ENCODE measurements around the gene FUBP1.
"Not testable (repeated sequence)": the region's sequence is repeated elsewhere in the genome, so short reads cannot be mapped to it uniquely, and the experiment has no call there.

Gene FUBP1

DNA sequence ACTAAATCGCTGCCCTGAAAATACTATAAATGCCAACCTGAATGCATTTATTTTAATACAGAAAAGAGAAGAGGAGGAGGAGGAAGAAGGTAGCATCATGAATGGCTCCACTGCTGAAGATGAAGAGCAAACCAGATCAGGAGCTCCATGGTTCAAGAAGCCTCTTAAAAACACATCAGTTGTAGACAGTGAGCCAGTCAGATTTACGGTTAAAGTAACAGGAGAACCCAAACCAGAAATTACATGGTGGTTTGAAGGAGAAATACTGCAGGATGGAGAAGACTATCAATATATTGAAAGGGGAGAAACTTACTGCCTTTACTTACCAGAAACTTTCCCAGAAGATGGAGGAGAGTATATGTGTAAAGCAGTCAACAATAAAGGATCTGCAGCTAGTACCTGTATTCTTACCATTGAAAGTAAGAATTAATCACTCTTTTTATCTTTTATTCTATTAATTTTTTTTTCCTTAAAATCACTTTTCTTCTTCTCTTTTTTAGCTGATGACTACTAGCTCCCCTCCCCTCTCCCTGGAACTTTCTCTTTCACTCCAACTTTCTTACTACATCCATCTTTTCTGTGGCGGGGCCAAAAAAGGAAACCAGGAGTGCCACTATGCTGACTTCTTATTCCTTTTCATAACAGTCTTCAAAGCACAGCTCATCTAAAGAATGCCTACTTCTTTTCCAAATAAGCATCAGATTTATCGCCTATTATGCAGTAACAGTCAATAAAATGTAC is 36.3 kb downstream of the FUBP1 start:
- DNase-seq, result no peak

DNA sequence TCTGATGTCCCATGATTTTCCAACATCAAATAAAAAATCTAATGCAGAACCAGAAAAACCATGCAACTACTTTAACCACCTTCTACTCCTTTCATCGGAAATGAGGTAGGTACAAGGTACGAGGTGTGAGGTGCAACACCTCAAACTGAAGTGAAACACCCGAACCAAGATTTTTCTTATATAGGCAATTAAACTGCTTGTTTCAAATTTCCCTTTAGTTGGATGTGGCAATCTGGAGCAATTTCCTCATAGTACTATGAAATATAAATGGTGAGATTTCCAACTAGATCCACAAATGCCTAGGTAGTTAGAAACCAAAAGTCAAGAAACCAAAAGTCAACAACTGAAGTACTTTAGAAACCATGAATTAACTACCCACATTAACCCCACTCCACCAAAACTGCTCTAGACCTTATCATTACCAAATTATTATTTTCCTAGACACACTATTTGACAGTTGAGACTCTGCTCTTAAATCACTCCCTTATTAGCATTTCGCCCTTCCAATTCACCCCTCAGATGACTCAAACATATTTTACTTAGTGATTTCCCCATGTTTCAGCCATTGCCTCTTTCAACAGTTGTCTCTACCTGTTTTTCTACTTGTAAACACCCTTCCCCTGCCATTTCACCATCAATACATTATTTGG is 37.8 kb downstream of the FUBP1 start:
- DNase-seq, result no peak

DNA sequence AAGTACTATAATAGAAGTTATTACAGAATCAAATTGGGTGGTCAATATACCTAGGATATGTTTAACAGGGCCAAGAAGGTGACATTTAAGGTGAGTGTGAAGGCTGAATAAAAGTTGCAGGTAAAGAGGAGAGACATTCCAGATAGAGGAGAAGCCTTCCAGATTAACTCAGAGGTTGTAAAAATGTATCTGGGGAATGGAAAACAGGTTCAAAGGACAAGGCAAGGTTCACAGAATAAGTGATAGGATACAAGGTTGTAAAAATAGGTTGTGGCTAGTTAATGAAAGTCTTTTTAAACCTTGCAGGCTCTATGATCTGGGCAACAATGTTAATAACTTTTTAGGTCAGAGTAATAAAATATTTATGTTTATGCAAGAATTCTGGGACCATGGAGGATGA is 40.2 kb downstream of the FUBP1 start:
- DNase-seq, result no peak

DNA sequence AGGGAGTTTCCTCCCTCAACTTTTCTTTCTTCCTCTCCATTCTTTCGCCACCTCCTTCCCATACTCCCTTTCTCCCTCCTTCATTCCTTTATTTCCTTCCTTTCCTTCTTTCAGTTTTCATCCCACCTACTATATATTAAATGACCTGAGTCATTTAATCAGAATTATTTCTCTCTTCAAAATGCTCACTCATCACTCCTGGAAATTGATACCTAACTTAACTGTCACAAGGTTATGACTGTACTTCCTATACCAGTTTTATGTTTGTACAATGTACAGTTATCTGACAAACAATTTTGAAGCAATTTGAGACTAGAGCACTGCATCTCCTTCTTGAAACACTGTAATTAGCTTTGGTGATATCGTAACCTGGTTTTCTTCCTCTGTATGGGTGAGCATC is 49.1 kb downstream of the FUBP1 start:
- DNase-seq, result no peak

DNA sequence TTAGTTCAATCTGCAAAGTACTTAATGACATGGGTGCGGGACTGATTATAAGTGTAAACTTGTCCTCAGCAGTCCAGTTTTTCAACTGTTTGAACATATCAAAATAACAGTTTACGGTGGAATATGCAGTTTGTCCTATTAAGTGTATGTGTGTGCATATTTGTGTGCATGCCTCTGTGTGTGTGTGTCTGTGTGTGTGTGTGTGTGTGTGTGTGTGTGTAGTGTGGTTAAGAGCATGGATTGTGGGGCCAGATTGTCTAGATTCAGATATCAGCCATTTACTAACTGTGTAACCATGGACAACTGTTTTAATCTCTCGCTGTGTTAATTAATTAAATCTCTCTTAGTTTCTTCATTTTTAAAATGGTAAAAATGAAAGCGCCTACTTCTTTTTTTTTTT is 51.5 kb downstream of the FUBP1 start:
- DNase-seq, result no peak

DNA sequence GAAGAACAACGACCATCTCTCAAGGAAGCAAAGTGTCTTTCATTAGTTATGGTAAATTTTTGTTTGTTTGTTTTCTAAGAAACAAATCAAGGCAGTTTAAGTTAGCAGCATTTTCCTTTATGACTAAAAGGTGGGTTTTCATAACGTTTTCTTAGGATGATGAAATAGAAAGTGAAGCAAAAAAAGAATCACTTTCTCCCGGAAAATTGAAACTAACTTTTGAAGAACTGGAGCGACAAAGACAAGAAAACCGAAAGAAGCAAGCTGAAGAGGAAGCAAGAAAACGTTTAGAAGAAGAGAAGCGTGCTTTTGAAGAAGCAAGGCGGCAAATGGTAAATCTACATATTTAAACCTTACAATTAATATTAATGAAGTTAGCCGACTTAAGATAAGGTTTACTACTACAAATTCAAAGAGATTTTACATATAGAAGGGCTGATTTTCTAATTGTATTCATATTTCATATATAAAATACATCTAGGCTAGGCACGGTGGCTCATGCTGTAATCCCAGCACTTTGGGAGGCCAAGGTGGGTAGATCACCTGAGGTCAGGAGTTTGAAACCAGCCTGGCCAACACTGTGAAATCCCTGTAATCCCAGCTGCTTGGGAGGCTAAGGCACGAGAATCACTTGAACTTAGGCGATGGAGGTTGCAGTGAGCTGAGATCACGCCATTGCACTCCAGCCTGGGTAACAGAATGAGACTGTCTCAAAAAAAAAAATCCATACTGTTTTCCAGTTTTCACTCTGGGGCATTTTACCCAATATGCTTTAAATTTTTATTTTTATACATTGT is 52.1 kb downstream of the FUBP1 start:
- peak in 3 of 4 experiments; percentile 31 to 66 (median 59) for DNase-seq

DNA sequence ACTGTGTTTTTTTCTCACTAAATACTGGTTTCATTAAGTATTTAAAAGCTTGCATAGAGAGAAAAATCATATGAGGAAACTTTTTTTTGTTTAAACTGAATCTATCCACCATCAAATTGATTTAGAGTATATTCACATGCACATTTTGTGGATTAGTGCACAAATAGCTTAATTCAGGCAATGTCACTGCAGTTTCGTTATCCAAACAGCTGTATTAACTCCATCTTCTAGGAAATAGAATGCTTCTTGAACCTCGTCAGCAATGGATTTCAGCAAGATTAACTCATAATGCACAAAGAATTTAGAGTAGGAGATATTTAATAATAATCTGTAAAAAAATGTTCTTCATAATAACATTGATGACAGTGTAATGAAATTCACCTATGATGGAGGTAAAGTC is 52.9 kb downstream of the FUBP1 start:
- DNase-seq, result no peak

DNA sequence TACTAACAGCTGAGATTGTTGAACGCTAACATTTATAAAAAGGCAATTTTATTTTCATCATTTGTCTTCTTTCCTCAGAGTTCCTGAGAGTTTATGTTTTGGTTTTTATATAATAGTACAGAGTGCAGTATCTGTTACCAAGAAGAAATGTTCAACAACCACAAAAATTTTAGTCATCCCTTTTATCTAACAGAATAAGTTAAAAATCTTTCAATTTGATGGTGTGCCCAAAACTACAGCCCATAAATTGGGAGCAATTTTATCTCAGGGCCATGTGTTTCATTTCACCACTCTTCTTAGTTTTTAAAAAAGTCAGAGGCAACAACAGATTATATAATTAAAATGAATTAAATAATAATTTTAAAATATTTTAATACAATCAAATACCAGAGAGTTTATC is 53.4 kb downstream of the FUBP1 start:
- no peak for DNase-seq

DNA sequence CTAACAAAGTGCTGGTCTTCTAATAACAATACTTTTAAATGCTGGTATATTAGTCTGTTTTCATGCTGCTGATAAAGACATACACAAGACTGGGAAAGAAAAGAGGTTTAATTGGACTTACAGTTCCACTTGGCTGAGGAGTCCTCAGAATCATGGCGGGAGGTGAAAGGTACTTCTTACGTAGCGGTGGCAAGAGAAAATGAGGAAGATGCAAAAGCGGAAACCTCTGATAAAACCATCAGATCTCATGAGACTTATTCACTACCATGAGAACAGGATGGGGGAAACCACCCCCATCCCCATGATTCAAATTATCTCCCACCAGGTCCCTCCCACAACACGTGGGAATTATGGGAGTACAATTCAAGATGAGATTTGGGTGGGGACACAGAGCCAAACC is 60.0 kb downstream of the FUBP1 start:
- not testable (repeated sequence) for DNase-seq

DNA sequence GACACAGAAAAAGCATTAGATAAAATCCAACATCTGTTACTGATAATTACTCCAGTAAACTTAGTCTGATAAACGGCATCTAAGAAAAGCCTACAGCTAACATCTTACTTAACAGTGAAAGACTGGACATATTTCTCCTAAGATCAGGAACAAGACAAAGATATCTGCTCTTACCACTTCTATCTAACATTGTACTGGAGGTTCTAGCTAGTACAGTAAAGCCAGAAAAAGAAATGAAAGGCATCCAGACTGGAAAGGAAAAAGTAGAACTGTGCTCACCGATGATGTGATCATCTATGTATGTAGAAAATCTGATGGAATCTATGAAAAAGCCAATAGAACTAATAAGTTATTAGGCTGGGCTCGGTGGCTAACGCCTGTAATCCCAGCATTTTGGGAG is 68.8 kb downstream of the FUBP1 start:
- DNase-seq, result no peak

DNA sequence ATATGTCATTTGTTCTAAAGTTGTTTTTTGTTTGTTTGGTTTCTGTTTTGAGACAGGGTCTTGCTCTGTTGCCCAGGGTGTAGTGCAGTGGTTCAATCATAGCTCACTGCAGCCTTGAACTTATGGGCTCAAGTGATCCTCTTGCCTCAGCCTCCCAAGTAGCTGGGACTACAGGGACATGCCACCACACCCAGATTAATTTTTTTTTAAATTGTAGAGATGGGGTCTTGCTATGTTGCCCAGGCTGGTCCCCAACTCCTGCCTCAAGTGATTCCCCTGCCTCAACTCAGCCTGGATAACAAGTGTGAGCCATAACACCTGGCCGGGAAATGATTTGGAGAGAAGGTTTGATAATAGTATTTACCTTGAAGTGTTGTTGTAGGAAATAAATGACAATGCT is 72.2 kb downstream of the FUBP1 start:
- no peak for DNase-seq

DNA sequence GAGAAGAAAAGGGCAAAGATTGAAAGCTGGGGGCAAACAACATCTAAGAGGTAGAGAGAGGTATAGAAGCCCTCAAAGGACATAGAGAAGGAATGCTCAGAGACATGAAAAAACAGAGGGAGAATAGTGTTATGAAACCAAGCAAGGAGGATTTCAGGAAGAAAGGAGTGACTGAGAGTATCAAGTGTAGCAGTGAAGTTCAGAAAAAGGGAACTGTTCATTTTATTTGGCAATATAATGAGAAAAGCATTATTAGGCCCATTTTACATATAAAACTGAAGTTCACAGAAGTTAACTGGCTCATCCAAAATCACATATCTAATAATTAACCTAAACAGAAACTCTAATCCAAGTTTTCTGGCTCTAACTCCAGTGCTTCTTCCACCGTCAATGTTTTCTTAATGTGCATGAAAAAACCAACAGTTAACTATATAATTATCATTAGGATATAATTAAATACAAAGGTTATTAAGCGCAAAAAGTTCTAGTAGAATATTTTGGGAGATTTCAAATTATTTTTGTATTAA is 72.8 kb downstream of the FUBP1 start:
- DNase-seq, result peak in 2 of 4 experiments; percentile 35 to 37

DNA sequence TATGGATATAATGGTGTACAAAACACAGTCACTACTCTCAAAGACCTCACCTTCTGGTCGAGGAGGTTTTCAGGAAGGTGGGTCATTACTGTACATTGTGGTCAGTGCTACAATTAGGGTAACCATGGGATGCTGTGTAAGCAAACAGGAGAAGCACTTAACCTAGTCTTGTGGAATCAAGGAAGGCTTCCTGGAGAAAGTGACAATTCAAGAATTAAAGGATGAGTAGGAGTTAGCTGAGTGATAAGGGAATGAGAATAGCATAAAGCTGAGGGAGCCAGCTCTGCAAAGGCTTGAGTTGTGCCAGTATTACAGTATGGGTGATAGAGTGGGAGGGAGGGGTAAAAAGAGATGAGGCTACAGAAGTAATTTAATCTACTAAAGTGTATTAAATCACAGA is 73.3 kb downstream of the FUBP1 start:
- DNase-seq, result no peak

DNA sequence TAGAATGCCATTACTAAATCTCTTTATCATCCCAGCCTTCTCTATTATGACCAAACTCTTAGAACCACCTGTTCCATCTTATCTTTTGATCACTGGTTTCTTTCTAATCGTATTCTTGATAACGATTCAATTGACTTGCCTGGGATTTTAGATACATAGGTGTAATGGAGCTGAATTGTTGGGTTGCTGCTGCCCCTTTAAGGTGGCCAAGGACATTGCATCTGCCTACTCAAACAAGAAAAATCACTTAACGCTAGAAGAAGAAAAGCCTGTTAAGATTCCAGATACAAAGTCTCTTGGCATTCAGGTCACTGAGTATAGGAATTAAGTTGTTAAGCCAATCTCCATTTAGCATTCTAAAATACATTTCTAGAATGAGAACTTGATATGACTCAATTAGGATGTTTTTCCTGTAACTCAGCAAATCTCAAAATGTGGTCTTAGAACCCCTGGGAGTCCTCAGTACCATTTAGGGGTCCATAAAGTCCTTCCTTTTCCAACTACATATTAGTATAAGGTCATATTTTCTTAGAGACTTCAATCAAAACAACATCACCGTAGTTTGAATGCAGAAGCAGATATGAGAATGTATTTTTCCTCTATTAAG is 78.1 kb downstream of the FUBP1 start:
- DNase-seq, result no peak

DNA sequence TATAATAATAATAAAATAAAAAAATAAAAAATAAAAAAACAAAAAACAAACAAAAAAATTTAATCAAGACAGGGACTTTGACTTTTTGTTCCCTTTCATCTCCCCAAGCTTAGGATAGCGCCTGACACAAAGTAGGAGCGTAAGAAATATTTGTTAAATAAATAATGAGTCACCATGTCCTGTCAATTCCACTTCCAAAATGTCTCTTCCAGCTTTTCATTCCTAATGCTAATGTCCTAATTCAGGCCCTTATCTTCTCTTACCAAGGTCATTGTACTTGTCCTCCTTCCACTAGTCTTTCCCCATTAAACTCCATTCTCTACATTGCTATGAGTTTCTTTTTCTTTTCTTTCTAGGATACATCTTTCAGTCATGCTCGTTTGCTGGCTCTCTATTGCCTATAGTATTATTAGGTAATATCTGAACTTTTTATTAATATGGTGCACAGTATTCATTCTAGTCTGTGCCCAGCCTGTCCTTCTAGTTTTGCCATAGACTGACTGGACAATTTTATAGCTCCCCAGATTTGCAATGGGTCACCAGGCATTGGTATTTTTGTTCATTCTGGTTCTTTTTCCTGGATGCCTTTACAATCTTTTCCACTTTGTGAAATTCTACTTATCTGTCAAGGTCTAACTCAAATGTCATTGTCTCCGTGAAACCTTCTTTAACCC is 79.1 kb downstream of the FUBP1 start:
- no peak for DNase-seq

All from suppressor macrophage (primary cell).